ENCODE measurements around the gene CAB39.

CAB39 gene

GRCh38 chr2:230787101-230787500, 74.5 kb downstream of the CAB39 start:
- DNase-seq: no peak

DNA sequence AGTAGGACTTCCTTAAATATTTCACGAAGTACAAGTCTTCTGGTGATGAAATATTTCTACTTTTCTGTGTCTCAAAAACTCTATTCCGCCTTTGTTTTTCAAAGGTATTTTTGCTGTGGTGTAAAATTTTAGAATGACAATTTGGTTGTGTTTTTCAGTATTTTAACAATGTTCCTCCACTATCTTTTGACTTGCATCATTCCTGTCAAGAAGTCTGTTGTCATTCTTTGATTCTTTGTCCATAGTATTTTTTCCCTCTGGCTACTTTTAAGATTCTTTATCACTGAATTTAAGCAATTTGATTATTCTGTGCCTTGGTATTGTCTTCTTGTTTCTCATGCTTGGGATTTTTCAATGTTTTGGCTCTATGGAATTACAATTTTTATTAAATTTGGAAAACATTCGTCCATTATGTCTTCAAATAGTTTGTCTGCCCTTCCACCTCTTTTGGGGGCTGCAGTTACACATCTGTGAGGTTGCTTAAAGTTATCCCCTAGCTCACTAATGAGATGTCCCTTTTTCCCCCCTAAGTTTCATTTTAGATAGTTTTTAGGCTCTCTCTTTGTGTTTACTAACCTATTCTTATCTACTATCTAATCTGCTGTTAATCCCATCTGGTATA, 76.0 kb downstream of the CAB39 start:
- no peak for DNase-seq

- DNase-seq: no peak
Observed at GRCh38 chr2:230790981-230791380, 78.3 kb downstream of the CAB39 start.

GRCh38 chr2:230793572-230794359, 81.1 kb downstream of the CAB39 start:
- DNase-seq: peak; percentile 66

GRCh38 chr2:230794497-230794896, 81.9 kb downstream of the CAB39 start:
- DNase-seq: peak; percentile 23

- no peak for DNase-seq
Observed at GRCh38 chr2:230795856-230796255, 83.2 kb downstream of the CAB39 start.

DNA sequence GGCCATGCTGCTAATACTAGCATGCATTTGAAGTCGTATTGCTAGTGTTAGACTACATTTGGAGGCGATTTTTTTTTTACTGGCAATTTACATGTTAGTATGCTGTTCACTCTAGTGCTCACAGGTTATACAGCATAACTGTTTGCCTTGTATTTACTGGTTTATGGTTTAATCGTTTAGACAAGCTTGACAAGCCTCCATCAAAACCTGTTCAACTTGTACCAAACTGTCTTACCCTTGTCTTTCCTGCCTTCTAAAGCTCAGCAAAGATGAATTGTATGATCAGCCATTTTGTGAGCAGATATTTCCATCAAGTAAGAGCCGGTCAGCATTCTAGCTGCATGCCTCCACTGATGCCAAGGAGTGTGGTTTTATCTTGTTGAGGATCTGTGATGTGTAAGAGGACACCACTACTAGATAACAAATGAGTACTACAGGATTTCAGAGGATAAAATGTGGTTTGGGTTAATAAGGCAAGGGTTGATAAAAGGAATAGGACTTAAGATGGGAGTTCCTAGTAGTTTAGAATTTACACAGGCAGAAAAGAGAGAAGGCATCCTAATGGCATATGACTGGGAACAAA, 83.7 kb downstream of the CAB39 start:
- DNase-seq: no peak

GRCh38 chr2:230797515-230798495, 85.2 kb downstream of the CAB39 start:
- DNase-seq: no peak

- DNase-seq: peak; percentile 32
Observed at GRCh38 chr2:230798769-230799399, 86.2 kb downstream of the CAB39 start.

GRCh38 chr2:230805353-230806017, 92.8 kb downstream of the CAB39 start:
- DNase-seq: no peak

DNA sequence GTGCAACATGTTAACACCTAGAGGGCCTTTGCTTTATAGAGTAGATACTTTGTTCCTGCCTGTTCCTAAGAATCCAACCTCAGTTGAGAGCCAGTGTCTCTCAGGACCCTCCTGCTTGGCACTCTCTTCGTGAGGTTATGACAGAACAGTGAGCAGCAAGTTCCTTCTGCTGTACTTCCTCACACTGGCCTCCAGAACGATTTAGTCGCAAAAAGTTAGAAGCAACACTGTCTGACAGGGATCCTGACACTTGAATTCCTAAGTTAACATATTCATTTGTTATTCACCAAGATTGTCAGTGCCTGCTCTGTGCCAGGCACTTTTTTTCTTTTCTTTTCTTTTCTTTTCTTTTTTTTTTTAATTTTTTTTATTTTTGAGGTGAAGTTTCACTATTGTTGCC, 95.1 kb downstream of the CAB39 start:
- DNase-seq: no peak

DNA sequence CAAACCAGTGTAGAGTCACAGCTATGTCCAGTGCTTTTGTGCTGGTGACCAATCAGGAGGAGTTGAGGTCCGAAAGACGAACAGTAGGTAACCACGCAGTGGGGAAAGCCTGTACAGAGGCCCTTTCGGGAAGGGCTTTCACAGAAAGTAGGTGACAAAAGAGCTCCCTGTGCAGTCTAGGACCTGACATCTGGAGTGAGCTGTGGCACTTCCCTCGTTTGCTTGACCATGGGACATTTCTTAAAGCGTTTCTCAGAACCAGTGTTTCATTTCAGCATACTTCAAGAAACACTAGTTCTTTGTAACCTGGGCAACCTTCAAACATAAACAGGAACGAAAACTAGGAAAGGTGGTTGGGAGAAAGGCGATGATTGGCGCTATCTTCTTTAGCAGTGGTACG, 96.4 kb downstream of the CAB39 start:
- DNase-seq: no peak

DNA sequence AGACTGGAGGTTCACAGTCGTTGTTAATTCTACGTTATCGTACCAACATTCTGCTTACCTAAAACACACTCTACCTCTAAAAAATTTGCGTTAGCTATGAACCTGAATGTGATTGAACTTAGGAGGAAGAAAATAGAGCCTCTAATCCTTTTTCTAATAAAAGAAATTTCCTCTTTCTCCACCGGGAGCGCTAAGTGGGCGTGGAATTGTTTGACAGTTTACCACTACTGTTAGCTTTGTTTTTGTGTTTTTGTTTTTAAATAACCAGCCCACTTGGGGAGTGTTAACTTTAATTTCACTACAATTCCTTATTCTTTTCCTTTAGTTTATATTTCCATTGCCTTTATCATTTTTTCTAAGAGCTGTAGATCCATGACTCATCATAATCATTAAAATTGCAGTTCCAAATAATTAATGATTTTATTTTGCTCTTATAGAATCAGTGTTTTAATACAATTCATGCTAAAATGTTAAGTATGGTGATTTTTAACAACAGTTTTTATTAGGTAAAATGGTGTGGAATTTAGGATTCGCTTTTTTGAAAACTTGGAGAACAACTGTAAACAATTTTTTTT, 97.1 kb downstream of the CAB39 start:
- no peak for DNase-seq

- no peak for DNase-seq
Observed at GRCh38 chr2:230811508-230811907, 98.9 kb downstream of the CAB39 start.

DNA sequence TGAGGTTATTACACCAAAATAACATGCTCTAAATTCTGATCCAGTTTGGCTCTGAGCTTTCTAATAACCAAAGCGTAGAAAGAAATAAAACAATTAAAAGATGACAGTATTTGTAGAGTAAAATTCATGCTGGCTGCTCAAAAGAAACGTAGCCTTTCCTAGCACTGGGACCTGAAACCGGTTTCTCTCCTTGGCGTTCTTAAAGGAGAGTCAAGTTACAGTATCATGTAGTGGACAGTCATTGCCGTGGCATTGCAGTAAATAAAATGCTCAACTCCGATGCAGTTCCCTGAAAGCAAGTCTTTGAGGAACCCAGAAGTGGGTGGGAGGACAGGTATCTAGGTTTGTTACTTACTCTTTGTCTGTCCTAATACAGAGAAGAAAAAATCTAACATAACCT, 99.4 kb downstream of the CAB39 start:
- DNase-seq: no peak

DNA sequence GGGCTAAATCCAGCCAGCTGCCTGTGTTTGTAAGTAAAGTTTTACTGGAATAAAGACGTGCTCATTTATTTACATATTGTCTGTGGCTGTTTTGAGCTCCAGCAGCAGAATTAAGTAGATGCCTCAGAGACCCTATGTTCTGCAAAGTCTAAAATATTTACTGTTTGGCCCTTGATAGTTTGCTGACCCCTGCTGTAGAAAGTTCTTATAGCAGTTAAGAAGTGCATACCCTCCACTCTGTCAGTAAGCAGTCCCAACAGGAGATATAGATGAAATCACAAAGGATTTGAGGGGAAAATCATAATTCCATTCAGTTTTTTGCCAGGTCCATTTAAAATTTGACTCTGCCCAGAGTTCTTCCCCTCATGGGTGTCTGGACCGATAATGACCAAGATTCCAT, 102.0 kb downstream of the CAB39 start:
- no peak for DNase-seq

- no peak for DNase-seq
Observed at GRCh38 chr2:230815088-230815487, 102.4 kb downstream of the CAB39 start.

DNA sequence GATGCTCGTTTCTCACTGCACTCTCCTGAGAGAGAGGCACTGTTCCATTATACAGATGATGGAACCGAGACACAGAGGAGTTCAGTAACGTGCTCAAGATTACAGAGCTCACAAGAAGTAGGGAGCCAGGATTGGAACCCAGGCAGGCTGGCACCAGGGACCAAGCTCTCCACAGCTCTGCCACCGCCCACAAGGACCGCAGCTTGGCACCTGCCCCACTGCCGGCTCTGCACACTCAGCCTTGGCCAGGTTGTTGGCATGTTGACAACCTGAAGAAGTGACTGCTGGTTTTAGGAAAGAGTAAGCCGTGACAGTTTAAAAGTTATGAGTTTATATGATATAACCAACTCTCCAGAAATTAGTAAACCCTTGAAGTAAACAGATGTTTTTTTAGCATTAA, 104.1 kb downstream of the CAB39 start:
- no peak for DNase-seq

GRCh38 chr2:230819433-230819832, 106.8 kb downstream of the CAB39 start:
- DNase-seq: no peak

- no peak for DNase-seq
Observed at GRCh38 chr2:230821261-230821990, 108.8 kb downstream of the CAB39 start.

DNA sequence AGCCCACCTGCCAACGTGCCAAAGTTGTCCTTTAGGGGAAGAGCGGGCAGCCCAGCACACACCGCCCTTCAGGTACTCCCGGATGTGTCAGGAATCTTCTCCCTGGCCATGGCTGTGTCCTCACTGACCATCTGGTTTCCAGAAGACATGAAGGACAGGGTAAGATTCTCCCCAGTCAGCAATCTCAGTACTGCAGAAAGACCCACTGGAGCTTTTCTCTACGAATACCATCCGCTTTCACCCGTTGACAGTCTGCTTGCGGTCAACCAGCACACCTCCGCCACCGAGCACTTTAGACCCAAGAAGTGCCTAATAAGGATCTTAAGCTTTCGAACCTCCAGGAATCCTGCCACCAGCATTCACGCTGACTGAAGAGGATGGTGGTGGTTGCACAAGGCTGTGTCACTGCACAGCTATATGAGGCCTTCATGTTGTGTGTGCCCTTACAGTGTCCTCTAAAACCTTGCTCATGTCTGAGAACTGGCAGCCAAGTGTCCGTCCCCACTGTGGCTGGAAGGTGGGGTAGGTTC, 109.4 kb downstream of the CAB39 start:
- no peak for DNase-seq
